NB4 (cell line): ENCODE measurements around the gene RASA3.

Source experiments
- DNase-seq: peaks from one replicate; pipeline ENCODE4 v3.0.0; 2010; ENCODE audit warnings: low read depth
- H3K4me3 ChIP-seq: one replicate; pipeline ENCODE4 v1.5.1; 2011; ENCODE audit warnings: mild to moderate bottlenecking, low read depth, low read length, moderate library complexity
- CTCF ChIP-seq: IDR thresholded peaks from one replicate; pipeline ENCODE4 v1.5.1; 2012; ENCODE audit warnings: low read depth, low read length
- MAX ChIP-seq: IDR thresholded peaks from 2 replicates; pipeline ENCODE4 v1.6.1; 2011; ENCODE audit warnings: low read depth, low read length
- MYC ChIP-seq: IDR thresholded peaks from 2 replicates; pipeline ENCODE4 v1.6.1; 2011; ENCODE audit warnings: low read depth, low read length
- POLR2A ChIP-seq: IDR thresholded peaks from 2 replicates; pipeline ENCODE4 v1.6.1; 2011; ENCODE audit warnings: mild to moderate bottlenecking; ENCODE audit not compliant: insufficient read length; ENCODE audit errors: extremely low read depth

The RASA3 gene

GRCh38 chr13:114017966-114018365 lies 114.5 kb downstream of the RASA3 start:
- TF ChIP-seq MYC = no peak
- no peak for TF ChIP-seq CTCF
- no peak for TF ChIP-seq MAX
- no peak for TF ChIP-seq POLR2A
- H3K4me3 ChIP-seq = no peak overlapping the region
- no peak for DNase-seq

- no peak for DNase-seq
Measured at GRCh38 chr13:114017028-114017630, 115.3 kb downstream of the RASA3 start.

DNA sequence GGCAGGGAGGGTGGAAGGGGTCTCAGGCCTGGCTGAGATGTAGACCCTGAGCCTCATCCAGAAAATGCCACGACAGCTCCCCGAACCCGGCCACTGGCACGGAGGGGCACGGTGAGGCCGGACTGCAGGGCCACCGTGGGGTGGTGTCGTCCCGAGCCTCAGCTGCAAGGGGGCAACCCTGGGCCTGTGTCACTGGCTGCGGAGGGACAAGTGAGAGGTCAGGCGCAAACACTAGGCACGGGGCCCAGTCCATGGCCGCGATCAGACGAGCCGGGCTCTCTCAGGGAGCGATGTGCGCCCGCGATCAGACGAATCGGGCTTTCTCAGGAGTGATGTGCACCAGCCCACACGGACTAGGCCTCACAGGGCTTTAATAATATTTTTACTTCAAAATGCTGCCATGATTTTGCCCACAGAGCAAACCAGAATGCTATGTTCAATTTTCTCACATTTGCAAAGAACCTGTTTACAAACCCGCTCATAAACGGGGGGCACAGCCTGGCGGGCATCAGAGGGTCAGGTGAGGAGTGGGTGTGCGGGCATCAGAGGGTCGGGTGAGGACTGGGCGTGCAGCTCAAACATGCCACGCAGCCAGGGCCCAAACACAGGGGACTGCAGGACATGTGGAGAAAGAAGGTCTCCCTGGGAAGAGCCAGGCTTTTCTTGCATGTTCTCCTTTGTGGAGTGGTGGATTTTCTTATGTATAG lies 115.9 kb downstream of the RASA3 start:
- H3K4me3 ChIP-seq = no peak overlapping the region

More at GRCh38 chr13:114017028-114017630, 115.3 kb downstream of the RASA3 start:
- H3K4me3 ChIP-seq = no peak overlapping the region
- no peak for TF ChIP-seq MYC
- peak; percentile 9 for TF ChIP-seq CTCF

DNA sequence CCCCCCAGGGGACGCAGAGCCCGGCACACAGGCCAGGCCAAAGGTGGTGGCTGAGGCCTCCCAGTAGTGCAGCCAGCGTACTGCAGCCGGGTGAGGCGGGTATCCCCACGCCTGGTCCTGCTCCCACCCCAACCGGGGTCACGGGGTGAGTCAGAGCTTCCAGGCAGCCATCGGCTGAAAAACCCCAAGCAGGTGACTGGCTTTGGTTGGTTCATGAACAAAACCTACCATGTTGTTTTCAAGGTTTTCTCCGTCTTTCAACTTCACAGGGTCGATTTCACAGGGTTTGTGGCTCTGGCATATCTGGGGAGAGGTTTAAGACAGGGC lies 116.5 kb downstream of the RASA3 start:
- H3K4me3 ChIP-seq = no peak overlapping the region
- no peak for DNase-seq
- no peak for TF ChIP-seq POLR2A
- no peak for TF ChIP-seq MAX
- no peak for TF ChIP-seq MYC
- TF ChIP-seq CTCF = no peak

More for the DNA sequence above, 115.9 kb downstream of the RASA3 start:
- TF ChIP-seq CTCF = no peak
- no peak for TF ChIP-seq MAX
- no peak for TF ChIP-seq POLR2A
- TF ChIP-seq MYC = no peak
- DNase-seq = no peak

DNA sequence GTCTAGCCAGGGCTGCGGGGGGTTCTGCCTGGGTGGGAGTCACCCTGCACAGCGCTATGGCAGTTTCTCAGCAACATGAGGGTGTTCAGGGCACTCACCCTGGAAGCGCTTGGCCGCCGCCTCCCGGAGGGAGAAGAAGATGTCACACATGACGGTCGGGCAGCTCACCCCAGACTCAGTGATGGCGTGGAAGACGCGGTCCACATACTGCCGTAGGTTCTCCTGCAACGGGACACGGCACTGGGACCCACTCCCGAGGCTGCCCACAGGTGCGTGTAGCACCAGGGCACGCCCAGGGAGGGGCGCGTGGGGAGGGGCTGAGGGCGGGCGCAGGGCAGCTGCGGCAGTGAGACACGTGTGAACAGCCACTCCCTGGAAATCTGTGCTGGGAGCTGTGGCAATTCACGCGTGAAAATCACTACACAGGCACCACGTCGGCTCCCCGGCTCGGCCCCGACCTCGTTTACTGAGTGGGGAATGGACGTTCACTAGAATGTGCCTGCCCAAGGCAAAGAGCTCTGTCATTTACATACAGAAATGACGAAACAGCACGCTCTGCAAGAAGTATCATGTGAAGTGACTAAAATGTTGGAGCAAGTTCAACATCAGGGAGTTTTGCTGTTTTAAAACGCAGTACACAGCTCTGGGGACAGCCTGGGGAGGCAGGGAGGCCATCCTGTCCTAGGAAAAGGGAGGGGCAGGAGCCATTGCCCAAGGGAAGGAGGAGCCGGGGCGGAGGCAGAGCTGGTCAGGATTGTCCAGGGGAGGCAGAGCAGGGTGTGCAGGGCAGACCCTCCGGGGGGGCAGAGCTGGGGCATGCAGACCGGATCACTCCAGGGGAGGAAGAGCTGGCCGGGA lies 117.1 kb downstream of the RASA3 start:
- TF ChIP-seq MAX (no peak), MYC (no peak), CTCF (no peak), POLR2A (no peak)
- no peak for DNase-seq
- no peak overlapping the region for H3K4me3 ChIP-seq
